Pancreas (tissue), 10 donors: ENCODE results near the gene ZNF555. TPM values are rescaled to one million over a fixed set of nuclear protein-coding genes. Genes with fewer than 3 reads are reported as not detected.

Experiments used
- ATAC-seq, 4 donors: fragments of 200-7000 bp; cut with Tn5 transposase; one replicate each; pipeline versions ENCODE4 v1.8.0 to v1.9.1; 2020; ENCODE audit warnings: mild to moderate bottlenecking in 4 of 4, moderate library complexity in 4 of 4
- DNase-seq, 6 donors: peaks; one replicate each; pipeline ENCODE4 v3.0.0-alpha.2; 2020
- FAIRE-seq: peaks from 2 replicates; lab custom pipeline; 2012; peaks lifted over from hg19 to GRCh38; lab: Jason Lieb, UNC
- H3K27ac ChIP-seq, 4 donors: fragments of 200-600 bp; sonication (generic); 1 replicate in 3 of 4; 2 replicates in 1 of 4; pipeline versions ENCODE4 v1.5.0 to v1.8.0; 2020
- H3K27me3 ChIP-seq, 4 donors: fragments of 200-600 bp; one replicate each; pipeline ENCODE4 v1.8.0; 2021
- H3K36me3 ChIP-seq, 3 donors: fragments of 200-600 bp; sonication (generic) in 1 of 3; one replicate each; pipeline versions ENCODE4 v1.5.0 to v1.8.0; 2020 to 2021
- H3K4me1 ChIP-seq, 3 donors: fragments of 200-600 bp; one replicate each; pipeline ENCODE4 v1.8.0; 2021
- H3K4me3 ChIP-seq, 4 donors: fragments of 200-600 bp; sonication (generic) in 2 of 4; one replicate each; pipeline versions ENCODE4 v1.5.0 to v1.8.0; 2020 to 2021
- H3K9me3 ChIP-seq, 4 donors: fragments of 200-600 bp; one replicate each; pipeline ENCODE4 v1.8.0; 2021
- WGBS, 2 donors: extraction: QIAGEN DNeasy Blood & Tissue Kit; methylation state at CpG; one replicate each; pipeline ENCODE4 v1.1.7; 2013; 5-methylcytosine and 5-hydroxymethylcytosine counted together
- intact Hi-C, 3 donors: fragments of 100-400 bp; cut with DNase I; formaldehyde crosslinking; loops; one replicate each; pipeline versions ENCODE4 v1.11.1 to v1.14.2; 2022
- polyA plus RNA-seq, 2 donors: library from polyadenylated mRNA; stranded (reverse); fragments of 200-250 nt; gene quantifications; one replicate each; pipeline ENCODE4 v1.2.3, GENCODE V29; 2013
- total RNA-seq, 6 donors: library from RNA; stranded (reverse); fragmentation: NEBNext Ultra II Directional in 4 of 6; extraction: Animal tissue kit (Norgen Biotek cat#: 25700) in 4 of 6; gene quantifications; one replicate each; pipeline versions ENCODE4 v1.2.1 to v1.2.4, GENCODE V29; 2021 to 2023
- TF ChIP-seq, protein P1 (sequence below), 4 donors: fragments of 200-600 bp; sonication (generic) in 3 of 4; IDR thresholded peaks; one replicate each; pipeline versions ENCODE4 v1.5.0 to v1.8.0; 2021; ENCODE audit warnings: antibody characterized with exemption in 4 of 4
- donor health status: healthy with polysubstance abuse.
- donor health status: DM: no; HTN: no; CAD: no; lungs with moderate emphysema.
- donor health status: DM: no; HTN: no; CAD: no.
- donor health status: control.
- donor health status: control.
- donor health status: Bipolar disorder and iron deficiency.
- donor health status: DM: yes; HTN: yes; CAD: no.
- donor health status: DM: no; HTN: no; CAD: no.
- donor health status: DM: no; HTN: no; CAD: no.
- donor health status: DM: yes; HTN: yes; CAD: no.

The ZNF555 gene
- total and polyA plus RNA-seq, 8 donors: 0.68 to 6.0 (median 3.3) TPM

DNA sequence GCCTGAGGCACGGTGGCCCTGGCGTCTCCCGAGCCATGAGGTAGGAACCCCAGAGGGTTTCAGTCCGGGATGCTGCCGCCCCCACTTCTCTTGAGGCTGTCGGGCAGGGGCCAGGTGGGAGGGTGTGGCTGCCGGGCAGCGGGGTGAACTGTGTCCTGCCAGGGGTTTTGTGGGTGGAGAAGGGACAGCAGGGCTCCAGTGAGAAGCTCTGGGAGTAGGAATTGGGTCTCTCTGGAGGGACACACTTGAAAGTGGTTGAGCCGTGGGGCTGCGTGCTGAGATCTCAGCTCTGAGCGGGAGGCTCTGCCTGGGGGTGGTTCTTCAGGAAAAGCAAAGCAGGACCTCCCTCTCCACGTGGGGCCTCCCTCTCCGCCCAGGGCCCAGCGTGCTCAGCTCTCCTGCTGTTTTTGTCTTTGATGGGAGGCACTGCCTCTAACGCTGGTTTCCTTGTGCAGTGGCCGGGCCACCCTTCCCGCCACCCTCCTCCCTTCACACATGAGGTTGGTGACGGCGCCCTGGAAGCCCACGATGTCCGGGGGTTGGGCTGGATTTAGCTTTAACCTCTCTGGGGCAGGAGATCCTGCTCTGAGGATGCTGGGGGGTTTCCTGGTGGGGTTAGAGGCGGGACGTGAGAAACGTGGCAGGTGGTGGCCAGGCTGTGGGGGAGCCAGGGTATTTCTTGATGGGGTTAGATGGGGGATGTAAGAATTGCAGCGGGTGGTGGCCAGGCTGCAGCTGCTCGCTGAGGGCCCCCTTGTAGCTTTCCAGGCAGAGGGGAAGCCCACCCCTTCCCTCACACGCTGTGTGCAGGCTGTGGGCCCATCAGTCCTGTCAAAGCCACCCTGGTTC, 36.9 kb upstream of the ZNF555 start:
- TF ChIP-seq, protein P1, sequence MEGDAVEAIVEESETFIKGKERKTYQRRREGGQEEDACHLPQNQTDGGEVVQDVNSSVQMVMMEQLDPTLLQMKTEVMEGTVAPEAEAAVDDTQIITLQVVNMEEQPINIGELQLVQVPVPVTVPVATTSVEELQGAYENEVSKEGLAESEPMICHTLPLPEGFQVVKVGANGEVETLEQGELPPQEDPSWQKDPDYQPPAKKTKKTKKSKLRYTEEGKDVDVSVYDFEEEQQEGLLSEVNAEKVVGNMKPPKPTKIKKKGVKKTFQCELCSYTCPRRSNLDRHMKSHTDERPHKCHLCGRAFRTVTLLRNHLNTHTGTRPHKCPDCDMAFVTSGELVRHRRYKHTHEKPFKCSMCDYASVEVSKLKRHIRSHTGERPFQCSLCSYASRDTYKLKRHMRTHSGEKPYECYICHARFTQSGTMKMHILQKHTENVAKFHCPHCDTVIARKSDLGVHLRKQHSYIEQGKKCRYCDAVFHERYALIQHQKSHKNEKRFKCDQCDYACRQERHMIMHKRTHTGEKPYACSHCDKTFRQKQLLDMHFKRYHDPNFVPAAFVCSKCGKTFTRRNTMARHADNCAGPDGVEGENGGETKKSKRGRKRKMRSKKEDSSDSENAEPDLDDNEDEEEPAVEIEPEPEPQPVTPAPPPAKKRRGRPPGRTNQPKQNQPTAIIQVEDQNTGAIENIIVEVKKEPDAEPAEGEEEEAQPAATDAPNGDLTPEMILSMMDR (IDR thresholded peaks at IDR 0.05): no peak
- intact Hi-C loops: no loop called here
- DNase-seq (peak in 1 of 6 donors; percentile 48), ATAC-seq (no peak), FAIRE-seq (no peak)
- no peaks in the 10 kb centered on the region for H3K9me3 ChIP-seq
- WGBS, 2 donors: 87 to 90% methylated on average over 26 to 27 of the region's 27 CpGs
- H3K27ac ChIP-seq: no peak overlapping the region
- H3K27me3 ChIP-seq: no peaks in the 10 kb centered on the region
- H3K4me3 ChIP-seq: no peak overlapping the region
- H3K4me1 ChIP-seq: no peaks in the 10 kb centered on the region
- H3K36me3 ChIP-seq: peaks cover 0 to 8% (median 0%) of the 10 kb centered on the region in 3 donors

DNA sequence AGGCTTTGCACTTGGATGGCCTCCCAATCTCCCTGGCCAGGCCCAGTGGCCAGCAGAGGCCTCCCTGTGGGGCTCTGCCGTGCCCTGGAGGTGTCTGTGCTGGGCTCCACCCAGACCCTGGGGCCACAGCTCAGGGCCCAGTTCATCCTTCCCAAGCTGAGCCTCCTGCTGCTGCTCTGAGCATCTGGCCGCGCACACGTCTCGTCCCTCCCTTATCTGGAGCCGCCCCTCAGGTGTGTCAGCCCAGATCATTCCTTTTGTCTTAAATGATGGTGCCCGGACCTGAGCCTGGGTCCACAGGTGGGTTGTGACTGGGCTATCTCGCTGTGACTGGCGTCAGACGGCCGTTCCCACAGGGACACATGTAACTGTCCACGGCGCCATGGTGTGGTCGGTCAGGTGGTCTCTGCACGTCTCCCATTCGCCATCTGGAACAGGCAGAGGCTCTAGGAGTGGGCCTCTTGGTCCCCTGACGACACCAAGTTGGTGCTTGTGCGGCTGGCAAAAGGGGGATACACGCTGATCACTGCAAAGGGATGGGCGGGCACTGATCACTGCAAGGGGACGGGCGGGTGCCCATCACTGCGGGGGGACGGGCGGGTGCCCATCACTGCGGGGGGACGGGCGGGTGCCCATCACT, 35.9 kb upstream of the ZNF555 start:
- WGBS, 2 donors: 94 to 96% methylated on average over 23 to 28 of the region's 28 CpGs
- Histone ChIP-seq H3K4me3 (no peak overlapping the region), H3K27ac (no peak overlapping the region), H3K36me3 (peaks cover 0 to 8% (median 0%) of the 10 kb centered on the region in 3 donors), H3K27me3 (no peaks in the 10 kb centered on the region), H3K9me3 (no peaks in the 10 kb centered on the region), H3K4me1 (no peaks in the 10 kb centered on the region)
- intact Hi-C loops: no loop called here
- DNase-seq: no peak
- FAIRE-seq: no peak
- TF ChIP-seq, protein P1 (IDR thresholded peaks at IDR 0.05): no peak
- ATAC-seq: no peak

DNA sequence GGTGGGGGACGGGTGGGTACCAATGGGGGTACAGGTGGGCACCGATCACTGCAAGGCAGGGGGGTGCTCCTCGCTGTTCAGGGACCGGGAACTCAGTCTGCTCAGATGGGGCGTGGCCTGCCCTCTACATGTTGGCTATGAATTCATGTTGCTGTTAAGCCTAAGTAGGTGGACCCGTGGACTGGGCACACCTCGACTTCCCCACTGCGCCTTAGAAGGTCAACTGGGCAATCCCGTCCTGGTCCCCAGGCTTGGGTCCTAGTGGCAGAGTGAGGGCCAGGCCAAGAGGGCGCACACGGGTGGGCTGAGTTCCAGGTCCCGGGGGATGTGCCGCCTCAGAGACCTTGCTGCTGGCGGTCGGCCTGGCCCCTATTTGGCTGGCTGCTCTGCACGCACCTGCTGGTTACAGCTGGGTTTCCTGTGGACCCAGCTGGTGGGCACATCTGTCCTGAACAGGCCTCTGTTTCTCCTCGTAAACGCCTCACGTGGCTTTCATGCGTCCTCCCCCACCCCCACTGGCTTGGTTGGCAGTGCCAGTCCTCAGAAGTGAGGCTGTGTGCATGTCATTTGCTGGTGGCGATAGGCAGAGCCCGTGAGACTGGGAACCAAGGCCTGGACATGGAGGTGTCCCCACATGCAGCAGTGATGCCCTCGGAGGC, 35.2 kb upstream of the ZNF555 start:
- intact Hi-C loops: no loop called here
- ATAC-seq (no peak), DNase-seq (no peak), FAIRE-seq (no peak)
- Histone ChIP-seq H3K27me3 (no peaks in the 10 kb centered on the region), H3K27ac (no peak overlapping the region), H3K36me3 (peaks cover 0 to 8% (median 0%) of the 10 kb centered on the region in 3 donors), H3K4me3 (no peak overlapping the region), H3K4me1 (no peaks in the 10 kb centered on the region), H3K9me3 (no peaks in the 10 kb centered on the region)
- TF ChIP-seq, protein P1 (IDR thresholded peaks at IDR 0.05): no peak
- WGBS, 2 donors: 96 to 97% methylated on average over 23 of the region's 23 CpGs

DNA sequence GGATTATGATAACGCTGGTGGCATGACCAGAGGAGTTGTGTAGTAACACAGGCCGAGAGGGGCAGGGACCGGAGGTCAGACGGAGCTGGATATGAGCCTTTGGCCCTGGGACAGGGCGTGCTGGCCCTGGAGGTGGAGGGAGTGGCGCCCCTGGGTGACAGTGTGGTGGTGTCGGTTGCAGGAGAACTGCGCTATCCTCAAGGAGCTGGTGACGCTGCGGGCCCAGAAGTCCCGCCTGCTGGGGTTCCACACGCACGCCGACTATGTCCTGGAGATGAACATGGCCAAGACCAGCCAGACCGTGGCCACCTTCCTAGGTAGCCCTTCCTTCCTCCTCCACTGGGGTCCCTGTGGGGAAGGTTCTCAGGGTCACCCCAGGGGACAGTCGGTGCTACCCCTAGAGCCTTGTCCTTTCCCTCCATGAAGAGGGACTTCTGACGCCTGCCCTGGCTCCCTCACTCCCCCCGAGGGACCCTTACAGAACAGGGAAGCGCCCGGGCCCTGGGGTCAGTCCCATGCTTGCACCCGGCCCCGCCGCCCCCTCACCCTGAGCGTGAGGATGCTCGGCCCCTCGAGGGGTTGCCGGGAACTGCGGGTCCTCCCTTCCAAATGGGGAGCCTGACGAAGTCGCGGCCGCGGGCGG, 34.4 kb upstream of the ZNF555 start:
- no peak for ATAC-seq

More for the DNA sequence above, 34.4 kb upstream of the ZNF555 start:
- peaks cover 0 to 8% (median 0%) of the 10 kb centered on the region in 3 donors for H3K36me3 ChIP-seq
- FAIRE-seq: no peak
- no peaks in the 10 kb centered on the region for H3K4me1 ChIP-seq
- no peaks in the 10 kb centered on the region for H3K27me3 ChIP-seq
- TF ChIP-seq, protein P1 (IDR thresholded peaks at IDR 0.05): no peak
- DNase-seq: no peak
- intact Hi-C loops: no loop called here
- 96% methylated on average over 34 of the region's 34 CpGs for WGBS, 2 donors
- H3K27ac ChIP-seq: no peak overlapping the region
- H3K9me3 ChIP-seq: no peaks in the 10 kb centered on the region
- no peak overlapping the region for H3K4me3 ChIP-seq
